Pericardium fibroblast (primary cell): ENCODE data around the gene TSKU. TPM values are rescaled to one million over a fixed set of nuclear protein-coding genes. Genes with fewer than 3 reads are reported as not detected.

Source experiments
- total RNA-seq: library from RNA; depleted of rRNA; stranded (reverse); fragments of >200 nt; gene quantifications from 2 replicates; pipeline ENCODE4 v1.2.3, GENCODE V29; 2015

The TSKU gene, protein sequence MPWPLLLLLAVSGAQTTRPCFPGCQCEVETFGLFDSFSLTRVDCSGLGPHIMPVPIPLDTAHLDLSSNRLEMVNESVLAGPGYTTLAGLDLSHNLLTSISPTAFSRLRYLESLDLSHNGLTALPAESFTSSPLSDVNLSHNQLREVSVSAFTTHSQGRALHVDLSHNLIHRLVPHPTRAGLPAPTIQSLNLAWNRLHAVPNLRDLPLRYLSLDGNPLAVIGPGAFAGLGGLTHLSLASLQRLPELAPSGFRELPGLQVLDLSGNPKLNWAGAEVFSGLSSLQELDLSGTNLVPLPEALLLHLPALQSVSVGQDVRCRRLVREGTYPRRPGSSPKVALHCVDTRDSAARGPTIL
- 37.7 and 46.2 TPM in 2 replicates for total RNA-seq

DNA sequence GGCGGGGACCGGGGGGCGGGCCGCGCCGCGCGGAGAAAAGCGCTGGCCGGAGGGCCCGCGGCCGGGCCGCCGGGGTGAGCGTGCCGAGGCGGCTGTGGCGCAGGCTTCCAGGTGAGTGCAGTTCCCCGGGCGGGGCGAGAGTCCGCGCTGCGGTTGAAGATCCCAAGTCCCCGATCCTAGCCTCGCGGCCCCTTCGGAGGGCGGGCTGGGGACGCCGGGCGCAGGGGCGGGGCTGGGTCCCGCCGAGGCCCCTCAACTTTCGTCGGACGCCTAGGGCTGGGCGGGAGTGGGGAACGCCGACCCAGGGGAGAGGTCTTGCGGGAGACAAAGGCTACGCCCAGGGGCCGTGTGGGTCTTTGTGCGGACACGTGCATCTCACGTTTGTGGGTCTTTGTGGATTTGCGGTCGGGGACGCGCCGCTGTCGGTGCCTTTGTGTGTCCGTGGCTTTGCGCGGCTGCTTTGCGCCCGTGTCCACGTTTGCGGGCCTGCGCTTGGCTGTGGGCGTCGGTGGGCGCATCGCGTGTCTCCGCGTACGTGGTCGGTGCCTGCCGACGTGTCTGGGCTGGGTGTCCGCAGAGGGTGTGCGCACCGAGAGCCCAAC is at the start of gene TSKU:
TSS of gene TSKU (plus strand) at position 63 of the 602 bp plus-strand sequence. CDS start 12,261 bp downstream, outside the sequence.

Other genes starting within 250 kb of the TSKU start
- gene LRRC32, start 112.6 kb upstream of the TSKU start, total RNA-seq = 36.2 and 95.5 TPM in 2 replicates
- 6.5 and 7.7 TPM in 2 replicates for gene ACER3, start 77.6 kb downstream of the TSKU start, total RNA-seq